ENCODE data around the gene MAML3.

Gene MAML3

GRCh38 chr4:139863531-139863930 is 290.5 kb downstream of the MAML3 start:
- no peak for DNase-seq (ENCODE audit: low read depth)

- no peak for DNase-seq (ENCODE audit: low read depth)
Observed at GRCh38 chr4:139861471-139861870, 292.5 kb downstream of the MAML3 start.

- no peak for DNase-seq (ENCODE audit: low read depth)
Observed at GRCh38 chr4:139860435-139861024, 293.5 kb downstream of the MAML3 start.

- no peak for DNase-seq (ENCODE audit: low read depth)
Observed at GRCh38 chr4:139859876-139860275, 294.1 kb downstream of the MAML3 start.

GRCh38 chr4:139858436-139859205 is 295.4 kb downstream of the MAML3 start:
- no peak for DNase-seq (ENCODE audit: low read depth)

- DNase-seq (ENCODE audit: low read depth), result no peak
Observed at GRCh38 chr4:139857977-139858376, 296.0 kb downstream of the MAML3 start.

- no peak for DNase-seq (ENCODE audit: low read depth)
Observed at GRCh38 chr4:139857021-139857420, 297.0 kb downstream of the MAML3 start.

GRCh38 chr4:139854668-139855403 is 299.1 kb downstream of the MAML3 start:
- no peak for DNase-seq (ENCODE audit: low read depth)

- no peak for DNase-seq (ENCODE audit: low read depth)
Observed at GRCh38 chr4:139853309-139853708, 300.7 kb downstream of the MAML3 start.

- DNase-seq (ENCODE audit: low read depth), result no peak
Observed at GRCh38 chr4:139852612-139853269, 301.2 kb downstream of the MAML3 start.

- no peak for DNase-seq (ENCODE audit: low read depth)
Observed at GRCh38 chr4:139851639-139852038, 302.3 kb downstream of the MAML3 start.

- DNase-seq (ENCODE audit: low read depth), result no peak
Observed at GRCh38 chr4:139851133-139851532, 302.9 kb downstream of the MAML3 start.

GRCh38 chr4:139849219-139849618 is 304.8 kb downstream of the MAML3 start:
- DNase-seq (ENCODE audit: low read depth), result no peak

- DNase-seq (ENCODE audit: low read depth), result no peak
Observed at GRCh38 chr4:139848028-139848427, 306.0 kb downstream of the MAML3 start.

GRCh38 chr4:139847602-139848001 is 306.4 kb downstream of the MAML3 start:
- DNase-seq (ENCODE audit: low read depth), result no peak

- no peak for DNase-seq (ENCODE audit: low read depth)
Observed at GRCh38 chr4:139846766-139847165, 307.2 kb downstream of the MAML3 start.

- no peak for DNase-seq (ENCODE audit: low read depth)
Observed at GRCh38 chr4:139845453-139846093, 308.4 kb downstream of the MAML3 start.

GRCh38 chr4:139844459-139845036 is 309.4 kb downstream of the MAML3 start:
- DNase-seq (ENCODE audit: low read depth), result no peak

GRCh38 chr4:139844057-139844456 is 309.9 kb downstream of the MAML3 start:
- DNase-seq (ENCODE audit: low read depth), result no peak

GRCh38 chr4:139843641-139844040 is 310.3 kb downstream of the MAML3 start:
- no peak for DNase-seq (ENCODE audit: low read depth)

- DNase-seq (ENCODE audit: low read depth), result no peak
Observed at GRCh38 chr4:139841464-139842195, 312.4 kb downstream of the MAML3 start.
